Liver (tissue), 9 donors: ENCODE data around the gene AKR1D1. TPM values are rescaled to one million over a fixed set of nuclear protein-coding genes. Genes with fewer than 3 reads are reported as not detected.

Source experiments
- DNase-seq: peaks from one replicate; pipeline ENCODE4 v3.0.0-alpha.2; 2017; ENCODE audit warnings: low spot score
- H3K27ac ChIP-seq, 2 donors: one replicate each; pipeline ENCODE4 v1.7.0; 2013; ENCODE audit warnings: inconsistent platforms in 2 of 2, low read length in 2 of 2, control low read depth in 1 of 2, low read depth in 1 of 2, mild to moderate bottlenecking in 1 of 2
- H3K27me3 ChIP-seq, 4 donors: one replicate each; pipeline versions ENCODE4 v1.6.1 to v1.7.0; 2013; ENCODE audit warnings: low read length in 3 of 4, inconsistent platforms in 1 of 4, mild to moderate bottlenecking in 1 of 4, moderate library complexity in 1 of 4; ENCODE audit not compliant: control insufficient read depth in 4 of 4, insufficient read depth in 4 of 4
- H3K36me3 ChIP-seq, 4 donors: one replicate each; pipeline versions ENCODE4 v1.6.1 to v1.7.0; 2013; ENCODE audit warnings: low read length in 3 of 4, mild to moderate bottlenecking in 3 of 4, low read depth in 1 of 4, moderate library complexity in 1 of 4; ENCODE audit not compliant: control insufficient read depth in 4 of 4, insufficient read depth in 3 of 4
- H3K4me1 ChIP-seq, 4 donors: one replicate each; pipeline versions ENCODE4 v1.6.1 to v1.7.0; 2013; ENCODE audit warnings: low read length in 3 of 4, mild to moderate bottlenecking in 3 of 4, moderate library complexity in 1 of 4; ENCODE audit not compliant: control insufficient read depth in 4 of 4, insufficient read depth in 4 of 4
- H3K4me3 ChIP-seq, 3 donors: one replicate each; pipeline versions ENCODE4 v1.6.1 to v1.7.0; 2013; ENCODE audit warnings: low read length in 3 of 3, control low read depth in 1 of 3, low read depth in 1 of 3, mild to moderate bottlenecking in 1 of 3
- H3K9ac ChIP-seq, 2 donors: one replicate each; pipeline ENCODE4 v1.7.0; 2013; ENCODE audit warnings: low read length in 2 of 2, mild to moderate bottlenecking in 2 of 2, moderate library complexity in 2 of 2, control low read depth in 1 of 2, low read depth in 1 of 2
- H3K9me3 ChIP-seq, 4 donors: one replicate each; pipeline versions ENCODE4 v1.6.1 to v1.7.0; 2013; ENCODE audit warnings: low read length in 3 of 4; ENCODE audit not compliant: control insufficient read depth in 4 of 4
- ATF3 ChIP-seq: IDR thresholded peaks from 2 replicates; pipeline ENCODE4 v1.6.1; 2016; ENCODE audit warnings: antibody characterized with exemption
- CTCF ChIP-seq: fragments of 150-350 bp; IDR thresholded peaks from 2 replicates; pipeline ENCODE4 v1.5.1; 2017; ENCODE audit warnings: improper control_type of control experiment, low read depth, low read length; ENCODE audit not compliant: missing input control
- EGR1 ChIP-seq, 2 donors: IDR thresholded peaks; 2 replicates each; pipeline ENCODE4 v1.6.1; 2016 to 2018; ENCODE audit warnings: antibody characterized with exemption in 2 of 2, low read depth in 2 of 2
- FOXA1 ChIP-seq: IDR thresholded peaks from 2 replicates; pipeline ENCODE4 v1.6.1; 2016; ENCODE audit warnings: antibody characterized with exemption
- FOXA2 ChIP-seq: IDR thresholded peaks from 2 replicates; pipeline ENCODE4 v1.6.1; 2016; ENCODE audit warnings: antibody characterized with exemption
- GABPA ChIP-seq, 2 donors: IDR thresholded peaks in 1 of 2; conservative IDR thresholded peaks in 1 of 2; 2 replicates each; pipeline ENCODE4 v1.6.1; 2016; ENCODE audit warnings: antibody characterized with exemption in 2 of 2, mild to moderate bottlenecking in 1 of 2, moderate library complexity in 1 of 2
- HNF4A ChIP-seq, 2 donors: conservative IDR thresholded peaks; 2 replicates each; pipeline ENCODE4 v1.6.1; 2016; ENCODE audit warnings: antibody characterized with exemption in 2 of 2, mild to moderate bottlenecking in 2 of 2
- HNF4G ChIP-seq: IDR thresholded peaks from 2 replicates; pipeline ENCODE4 v1.6.1; 2016; ENCODE audit warnings: antibody characterized with exemption
- JUND ChIP-seq, 2 donors: IDR thresholded peaks; 2 replicates each; pipeline ENCODE4 v1.6.1; 2016; ENCODE audit warnings: antibody characterized with exemption in 2 of 2
- NR2F2 ChIP-seq: IDR thresholded peaks from 2 replicates; pipeline ENCODE4 v1.6.1; 2016; ENCODE audit warnings: antibody characterized with exemption
- RAD21 ChIP-seq, 2 donors: IDR thresholded peaks; 2 replicates each; pipeline ENCODE4 v1.6.1; 2016; ENCODE audit warnings: antibody characterized with exemption in 2 of 2, mild to moderate bottlenecking in 2 of 2
- REST ChIP-seq: IDR thresholded peaks from 2 replicates; pipeline ENCODE4 v1.6.1; 2016; ENCODE audit warnings: antibody characterized with exemption, mild to moderate bottlenecking
- RXRA ChIP-seq, 2 donors: IDR thresholded peaks; 2 replicates each; pipeline ENCODE4 v1.6.1; 2017 to 2018; ENCODE audit warnings: antibody characterized with exemption in 2 of 2, mild to moderate bottlenecking in 1 of 2
- SP1 ChIP-seq: IDR thresholded peaks from 2 replicates; pipeline ENCODE4 v1.6.1; 2018; ENCODE audit warnings: antibody characterized with exemption, mild to moderate bottlenecking
- TAF1 ChIP-seq: conservative IDR thresholded peaks from 2 replicates; pipeline ENCODE4 v1.6.1; 2016; ENCODE audit warnings: antibody characterized with exemption, mild to moderate bottlenecking
- YY1 ChIP-seq: IDR thresholded peaks from 2 replicates; pipeline ENCODE4 v1.6.1; 2016; ENCODE audit warnings: antibody characterized with exemption, mild to moderate bottlenecking
- ZBTB33 ChIP-seq: IDR thresholded peaks from 2 replicates; pipeline ENCODE4 v1.6.1; 2016; ENCODE audit warnings: antibody characterized with exemption
- WGBS: extraction: QIAGEN DNeasy Blood & Tissue Kit; methylation state at CpG from one replicate; pipeline ENCODE4 v1.1.7; 2013; 5-methylcytosine and 5-hydroxymethylcytosine counted together
- polyA plus RNA-seq, 2 donors: library from polyadenylated mRNA; stranded (reverse) in 1 of 2; unstranded in 1 of 2; fragments of 200-250 nt in 1 of 2; fragments of >200 nt in 1 of 2; fragmentation: Nextera tagmentation in 1 of 2; extraction: Ambion mirVana in 1 of 2; gene quantifications; one replicate each; pipeline versions ENCODE4 v1.2.1 to v1.2.3, GENCODE V29; 2013 to 2015
- total RNA-seq, 2 donors: library from RNA; depleted of rRNA; stranded (reverse); fragments of >200 nt; gene quantifications; one replicate each; pipeline ENCODE4 v1.2.3, GENCODE V29; 2014
- donor health status: healthy.
- donor health status: healthy.
- donor health status: healthy.
- donor health status: healthy.
- donor health status: healthy.

The AKR1D1 gene
- total and polyA plus RNA-seq, 4 donors: 18.6 to 93.9 (median 31.9) TPM

GRCh38 chr7:138163800-138164199, 87.5 kb downstream of the AKR1D1 start:
- no peaks in the 10 kb centered on the region for H3K27me3 ChIP-seq
- no peak overlapping the region for H3K4me3 ChIP-seq
- peaks cover 7 to 17% (median 11%) of the 10 kb centered on the region in 4 donors for H3K4me1 ChIP-seq
- no peak for DNase-seq
- H3K27ac ChIP-seq: no peak overlapping the region
- H3K9me3 ChIP-seq: peaks cover 0 to 11% (median 3%) of the 10 kb centered on the region in 4 donors
- WGBS: 91% methylated on average over 1 of the region's 1 CpG
- H3K9ac ChIP-seq: no peak overlapping the region
- TF ChIP-seq HNF4G (no peak), GABPA (IDR thresholded peaks at IDR 0.05 in 1 of 2, conservative IDR thresholded peaks at IDR 0.05 in 1 of 2) (no peak), SP1 (no peak), ATF3 (no peak), RAD21 (IDR thresholded peaks at IDR 0.05) (no peak), YY1 (no peak), FOXA1 (no peak), JUND (IDR thresholded peaks at IDR 0.05) (no peak), RXRA (IDR thresholded peaks at IDR 0.05) (no peak), CTCF (no peak), TAF1 (no peak), REST (no peak), FOXA2 (no peak), NR2F2 (no peak), HNF4A (conservative IDR thresholded peaks at IDR 0.05) (no peak)
- H3K36me3 ChIP-seq: no peaks in the 10 kb centered on the region

GRCh38 chr7:138164804-138165203, 88.5 kb downstream of the AKR1D1 start:
- TF ChIP-seq FOXA1: no peak
- TF ChIP-seq ATF3: no peak
- TF ChIP-seq HNF4A (conservative IDR thresholded peaks at IDR 0.05): no peak
- no peak for TF ChIP-seq EGR1 (IDR thresholded peaks at IDR 0.05; ENCODE audit: low read depth in 2 of 2)
- no peak for TF ChIP-seq CTCF
- TF ChIP-seq ZBTB33: no peak
- TF ChIP-seq SP1: no peak
- no peak for TF ChIP-seq GABPA (IDR thresholded peaks at IDR 0.05 in 1 of 2, conservative IDR thresholded peaks at IDR 0.05 in 1 of 2)
- TF ChIP-seq RAD21 (IDR thresholded peaks at IDR 0.05): no peak
- Histone ChIP-seq H3K9me3 (peaks cover 0 to 11% (median 3%) of the 10 kb centered on the region in 4 donors), H3K4me3 (peak overlapping the region in 2 of 3 donors; percentile 2 to 4), H3K9ac (no peak overlapping the region), H3K27me3 (no peaks in the 10 kb centered on the region), H3K27ac (no peak overlapping the region), H3K4me1 (peaks cover 2 to 12% (median 5%) of the 10 kb centered on the region in 4 donors), H3K36me3 (no peaks in the 10 kb centered on the region)
- whole genome bisulfite sequencing: 93% methylated on average over 3 of the region's 3 CpGs
- no peak for DNase-seq
